Central memory CD4-positive, alpha-beta T cell (primary cell): Measurements from ENCODE around the gene PPP1R12B.
"Not testable (repeated sequence)": the region's sequence is repeated elsewhere in the genome, so short reads cannot be mapped to it uniquely, and the experiment has no call there.

Source experiments
- DNase-seq: peaks from one replicate; pipeline ENCODE4 v3.0.0; 2022

The PPP1R12B gene

DNA sequence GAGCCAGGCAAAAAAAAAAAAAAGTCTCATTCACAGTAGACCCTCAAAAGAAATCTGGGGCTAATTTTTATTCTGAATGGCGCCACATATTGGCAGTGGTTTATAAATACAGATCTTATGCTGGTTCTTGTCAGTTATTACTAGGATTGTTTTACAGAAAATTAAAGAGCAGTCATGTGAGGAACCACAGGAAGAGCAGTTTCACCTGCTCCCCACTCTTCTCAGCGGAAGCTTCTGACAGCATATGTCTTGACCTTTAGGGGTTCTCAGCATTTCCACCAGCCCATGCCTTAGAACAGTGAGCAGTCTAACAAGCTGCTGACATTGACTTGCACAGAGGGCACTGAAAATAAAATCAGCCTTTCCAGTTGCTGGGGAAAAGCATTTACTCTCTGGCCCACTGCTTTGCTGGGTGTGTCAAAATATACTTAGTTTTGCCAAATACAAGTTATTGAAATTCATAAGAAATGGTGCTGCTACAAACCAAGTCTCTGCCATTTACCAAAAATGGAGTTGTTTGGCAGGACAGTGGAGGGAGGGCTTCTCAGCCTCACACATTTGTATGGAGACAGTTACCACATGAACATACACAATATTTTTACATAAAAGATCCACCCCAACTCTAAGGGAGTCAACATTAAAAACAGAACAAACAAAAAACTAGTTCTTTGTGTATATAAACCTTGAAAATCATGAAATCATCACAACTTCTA, 217.5 kb downstream of the PPP1R12B start:
- DNase-seq = no peak

DNA sequence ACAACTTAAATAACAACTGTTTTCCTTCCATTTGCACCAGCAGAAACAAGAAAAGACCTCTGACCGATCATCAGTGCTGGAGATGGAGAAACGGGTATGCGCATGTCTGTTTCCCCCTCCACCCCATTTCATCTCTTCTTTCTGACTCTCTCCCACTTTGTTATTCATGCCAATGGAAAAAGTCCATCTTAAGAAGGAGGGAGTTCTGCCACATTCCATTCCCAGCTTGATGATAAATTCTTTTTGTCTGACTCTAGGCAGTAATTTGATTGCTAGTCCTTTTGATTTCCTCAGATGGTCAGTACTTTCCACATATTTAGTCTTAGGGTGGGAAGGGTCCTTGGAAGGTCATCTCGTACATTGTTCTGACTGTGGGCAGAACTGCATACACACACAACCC, 219.2 kb downstream of the PPP1R12B start:
- no peak for DNase-seq

DNA sequence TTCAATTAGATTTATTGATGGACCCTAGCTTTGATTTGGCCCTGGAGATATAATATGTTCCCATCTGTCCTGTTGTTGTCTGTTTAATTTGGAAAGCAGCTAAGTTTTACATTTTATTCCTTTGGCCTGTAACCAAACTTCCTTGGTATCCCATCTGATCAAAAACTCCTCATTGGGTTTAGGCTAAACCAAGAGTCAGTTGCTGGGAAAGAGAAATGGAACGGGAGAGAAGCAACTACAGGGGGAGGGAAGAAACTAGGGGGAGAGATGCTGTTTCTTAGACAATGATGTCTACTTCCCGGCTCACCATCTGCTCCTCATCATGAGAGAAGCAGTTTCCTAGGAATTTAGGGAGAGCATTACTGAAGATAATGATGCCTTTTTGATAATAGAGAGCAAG, 219.9 kb downstream of the PPP1R12B start:
- no peak for DNase-seq

DNA sequence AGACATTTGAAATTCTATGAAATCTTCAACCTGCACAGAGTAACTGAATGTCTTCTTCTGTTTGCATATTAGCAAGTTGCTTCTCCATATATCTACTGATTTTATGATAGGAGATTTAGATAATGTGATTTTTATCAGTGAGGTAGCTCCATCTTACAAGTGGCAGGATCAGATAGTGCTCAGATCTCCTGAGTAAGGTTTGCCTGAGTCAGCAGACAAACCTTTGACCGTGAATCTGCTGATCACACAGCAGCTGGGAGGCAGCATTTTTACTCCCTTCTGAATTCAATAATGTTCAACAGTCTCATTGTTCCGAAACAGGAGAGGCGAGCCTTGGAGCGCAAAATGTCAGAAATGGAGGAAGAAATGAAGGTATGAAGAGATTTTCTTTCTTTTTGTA, 220.3 kb downstream of the PPP1R12B start:
- no peak for DNase-seq

DNA sequence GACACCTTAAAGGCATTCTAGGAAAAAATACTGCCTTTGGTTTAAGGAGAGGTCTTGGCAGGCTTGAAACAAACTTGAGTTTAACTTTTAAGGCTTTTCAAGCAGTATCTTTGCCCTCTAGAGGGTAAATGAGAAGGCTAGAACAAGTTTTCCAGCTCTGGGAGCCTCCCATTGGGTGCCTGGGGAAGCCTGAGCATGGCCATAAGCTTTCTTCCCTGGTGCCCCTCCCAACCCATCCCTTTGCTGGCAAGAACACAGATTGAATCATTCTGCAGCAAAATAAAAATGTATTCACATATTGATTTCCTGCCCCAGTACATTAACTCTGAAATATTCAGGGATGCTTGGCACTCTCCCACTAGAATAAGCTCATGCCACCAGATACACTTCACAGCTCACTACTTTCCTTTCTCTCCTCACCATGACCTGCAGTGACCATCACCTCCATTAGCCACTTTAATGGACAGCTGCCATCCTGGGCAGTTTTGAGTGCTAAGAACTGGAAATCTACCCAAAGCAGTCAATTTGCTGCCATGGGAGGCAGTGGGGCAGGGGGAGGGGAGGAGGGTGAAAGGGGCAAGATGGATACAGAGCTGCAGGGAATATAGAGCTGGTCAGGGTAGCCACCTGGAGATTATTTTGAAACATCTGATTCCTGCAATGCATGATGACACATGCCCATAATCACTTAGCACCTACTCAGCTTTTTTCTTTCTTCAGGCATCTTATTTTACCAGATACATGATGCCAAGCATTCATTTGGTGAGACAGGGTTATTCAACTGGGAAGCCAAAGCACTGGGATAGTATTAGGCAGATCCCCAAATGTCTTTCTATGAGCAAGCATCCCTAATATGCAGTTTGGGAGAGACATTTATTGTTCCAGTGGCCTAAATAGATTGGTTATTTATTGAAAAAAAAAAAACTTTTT, 221.2 kb downstream of the PPP1R12B start:
- DNase-seq = no peak

DNA sequence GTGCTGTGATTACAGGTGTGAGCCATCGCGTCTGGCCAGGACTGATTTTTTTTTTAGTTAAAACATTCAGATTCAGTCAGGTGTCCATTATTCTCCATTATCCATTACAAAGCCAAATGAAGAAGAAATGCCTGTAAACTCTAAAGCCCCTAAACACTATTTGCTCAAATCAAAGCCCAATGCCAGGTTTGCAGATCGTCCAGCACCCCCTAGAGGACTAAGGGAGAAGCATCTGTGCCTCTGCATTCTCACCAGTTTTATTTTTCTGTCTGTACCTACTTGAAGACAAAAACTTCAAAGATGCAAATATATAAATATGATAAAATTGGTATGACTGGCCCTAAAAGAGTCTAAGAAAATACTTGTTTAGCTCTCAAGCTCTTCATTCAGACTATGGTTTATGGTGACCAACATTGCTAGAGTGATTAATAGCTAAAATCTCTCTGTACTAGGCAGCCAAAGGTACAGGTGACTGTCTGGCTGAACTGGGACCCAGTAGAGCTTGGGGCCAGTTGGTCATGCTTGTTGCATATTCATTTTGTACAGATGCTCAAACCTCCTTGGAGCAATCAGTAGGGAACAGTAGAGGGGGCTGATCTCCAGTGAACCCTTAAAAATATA, 223.3 kb downstream of the PPP1R12B start:
- DNase-seq = peak; percentile 5

DNA sequence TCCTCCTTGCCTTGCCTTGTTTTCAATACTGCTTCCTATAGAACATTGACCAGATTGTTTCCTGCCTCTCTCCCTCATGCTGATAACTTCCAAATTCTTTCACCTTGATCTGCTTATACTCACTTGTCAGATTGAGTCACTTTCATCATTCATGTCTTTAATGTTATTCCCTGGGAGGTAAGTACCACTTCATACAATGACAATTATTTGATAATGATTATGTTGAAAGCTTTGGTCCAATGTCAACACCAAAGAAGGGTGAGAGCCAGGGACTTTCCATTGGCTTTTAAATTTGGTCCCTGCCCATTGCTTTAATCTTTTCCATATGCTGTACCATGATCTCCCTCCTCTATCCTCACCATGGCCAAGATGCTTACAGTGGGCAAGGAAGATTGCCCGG, 224.4 kb downstream of the PPP1R12B start:
- no peak for DNase-seq

DNA sequence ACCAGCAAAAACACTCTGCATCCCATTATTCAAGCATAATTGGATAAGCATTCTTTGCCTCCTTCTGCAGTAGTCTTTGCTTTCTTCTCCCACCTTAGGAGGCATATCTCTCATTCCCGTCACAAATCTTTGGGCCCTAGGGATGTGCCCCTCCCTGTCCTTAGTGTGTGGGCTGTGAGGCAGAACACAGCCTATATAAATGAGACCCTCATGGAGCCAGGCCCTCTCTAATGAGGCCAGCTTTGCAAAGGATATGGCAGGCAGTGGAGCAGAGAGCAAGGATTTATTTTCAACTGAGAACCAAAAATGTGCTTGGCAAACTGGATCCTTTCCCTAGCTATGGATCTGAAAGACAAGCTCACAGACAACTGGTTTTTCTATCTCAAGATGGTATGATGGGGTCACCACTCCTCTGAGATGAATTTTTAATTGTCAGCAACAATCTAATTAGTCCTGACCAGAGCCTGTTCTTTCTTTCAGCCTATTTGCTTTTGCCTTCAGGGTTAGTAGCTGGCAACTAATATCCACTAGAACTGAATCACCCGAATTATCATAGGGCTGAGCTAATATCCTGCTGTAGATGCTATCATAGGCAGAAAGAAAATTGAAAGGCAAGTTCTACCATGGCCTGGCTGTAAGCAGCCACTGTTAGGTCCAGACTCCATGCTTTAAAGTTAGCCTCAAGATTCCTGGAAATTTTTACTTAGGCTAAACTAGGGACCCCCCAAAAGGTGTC, 227.6 kb downstream of the PPP1R12B start:
- no peak for DNase-seq

DNA sequence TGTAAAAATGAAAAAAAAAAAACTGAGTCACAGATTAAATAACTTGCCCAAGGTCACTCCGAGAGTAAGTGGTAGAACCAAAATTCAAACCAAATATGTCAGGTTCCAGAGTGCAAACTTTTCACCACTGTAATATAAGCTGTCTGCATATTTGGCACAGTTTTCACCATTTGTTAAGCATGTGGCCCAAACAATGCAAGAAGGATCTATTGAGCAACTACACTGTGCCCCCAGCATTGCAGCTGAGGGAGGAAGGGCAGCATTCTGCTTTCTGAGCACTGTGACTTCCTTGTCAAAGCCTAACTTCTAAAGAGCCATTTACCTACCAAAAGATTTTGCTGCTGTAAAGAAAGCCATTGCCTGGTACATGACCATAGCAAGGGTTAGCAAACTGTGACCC, 228.3 kb downstream of the PPP1R12B start:
- no peak for DNase-seq

DNA sequence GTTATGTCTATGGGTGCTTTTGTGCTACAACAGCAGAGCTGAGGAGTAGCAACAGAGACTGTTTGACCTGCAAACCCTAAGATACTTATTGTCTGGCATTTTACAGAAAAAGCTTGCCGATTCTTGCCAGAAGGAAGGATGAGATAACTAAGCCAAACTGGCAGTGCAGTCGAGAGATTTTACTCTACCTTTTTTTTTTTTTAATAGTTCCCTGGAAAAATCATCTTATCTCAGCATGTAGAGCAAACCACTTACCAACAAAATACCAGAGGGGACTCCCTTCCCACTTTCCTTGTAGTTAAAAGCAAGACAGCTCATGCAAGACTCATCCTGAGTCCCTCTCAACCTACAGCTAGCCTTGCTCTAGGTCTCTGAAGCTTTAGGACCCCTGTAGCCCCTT, 228.9 kb downstream of the PPP1R12B start:
- no peak for DNase-seq

DNA sequence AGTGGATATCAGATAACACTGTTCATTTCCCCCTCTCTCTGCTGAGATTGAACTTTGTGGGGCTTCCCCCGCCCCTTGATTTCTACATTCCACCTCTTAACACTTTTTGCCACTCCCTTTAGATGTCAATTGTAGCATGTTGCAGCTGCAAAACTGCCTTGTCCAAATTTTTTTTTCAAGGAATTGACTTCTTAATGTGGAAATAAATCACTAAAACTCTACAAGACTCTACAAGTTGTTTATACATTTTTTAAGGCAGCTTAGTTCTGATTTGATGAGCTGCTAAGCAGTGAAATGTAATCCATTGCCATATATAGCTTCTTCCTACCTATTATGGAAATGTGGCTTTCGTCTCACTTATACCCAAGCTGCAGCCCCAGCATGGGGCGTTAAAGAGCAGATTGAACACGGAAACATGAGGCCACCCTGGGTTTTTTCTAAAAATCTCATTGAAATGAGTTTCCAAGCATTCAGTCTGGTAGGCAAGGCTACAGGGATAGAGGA, 229.6 kb downstream of the PPP1R12B start:
- DNase-seq = no peak

DNA sequence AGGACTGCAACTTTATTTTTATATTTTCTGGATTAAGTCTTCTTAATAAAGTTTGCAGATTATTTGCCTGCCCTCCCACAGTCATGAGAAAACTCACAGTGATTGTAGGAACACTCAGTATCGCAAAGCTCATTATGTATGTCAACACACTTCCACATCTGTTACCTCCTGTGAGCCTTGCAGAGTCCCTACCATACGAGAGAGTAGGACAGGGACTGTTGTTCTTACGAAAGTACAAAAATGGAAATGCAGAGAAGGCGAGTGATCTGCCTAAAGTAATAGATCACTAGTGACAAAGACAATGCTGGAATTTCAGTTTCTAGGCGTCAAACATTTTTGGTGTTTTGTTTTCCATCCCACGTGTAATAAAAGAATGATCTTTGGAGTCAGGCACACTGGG, 230.1 kb downstream of the PPP1R12B start:
- no peak for DNase-seq

DNA sequence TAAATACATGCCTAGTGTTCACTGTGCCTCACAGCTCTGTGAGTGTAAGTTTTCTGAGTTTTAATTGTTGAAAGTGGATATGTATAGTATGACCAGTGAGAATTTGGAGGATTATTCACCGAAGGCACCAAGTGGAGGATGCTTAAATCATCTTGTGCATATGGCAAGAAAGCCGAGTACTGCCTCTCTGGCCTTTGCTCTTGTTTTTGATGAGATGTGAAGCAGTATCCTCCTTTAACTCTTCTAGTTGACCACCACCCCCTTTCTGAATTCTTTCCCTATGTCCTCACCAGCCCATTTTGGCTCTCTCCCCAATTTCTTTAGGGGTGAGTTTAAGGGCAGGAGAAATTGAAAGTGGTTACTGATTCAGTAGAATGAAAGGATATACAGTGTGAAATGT, 231.3 kb downstream of the PPP1R12B start:
- no peak for DNase-seq

DNA sequence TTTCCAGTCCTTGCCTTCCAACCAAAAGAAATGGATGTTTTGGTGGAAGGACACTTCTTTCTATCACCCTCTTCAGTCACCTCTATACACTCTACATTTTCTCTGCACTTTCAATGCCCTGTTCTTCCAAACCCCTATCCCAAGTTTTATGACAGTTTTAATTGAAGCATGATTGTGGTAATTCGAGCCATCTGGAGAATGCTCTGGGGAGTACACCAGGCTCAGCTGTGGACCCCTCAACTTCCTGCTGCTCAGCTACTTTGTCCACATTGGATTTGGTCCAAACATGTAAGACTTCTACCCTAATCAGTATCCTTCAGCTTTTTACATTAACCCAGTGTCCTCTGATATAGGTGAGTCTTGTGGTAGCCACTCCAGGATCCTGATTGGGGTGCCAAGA, 232.1 kb downstream of the PPP1R12B start:
- DNase-seq = no peak

DNA sequence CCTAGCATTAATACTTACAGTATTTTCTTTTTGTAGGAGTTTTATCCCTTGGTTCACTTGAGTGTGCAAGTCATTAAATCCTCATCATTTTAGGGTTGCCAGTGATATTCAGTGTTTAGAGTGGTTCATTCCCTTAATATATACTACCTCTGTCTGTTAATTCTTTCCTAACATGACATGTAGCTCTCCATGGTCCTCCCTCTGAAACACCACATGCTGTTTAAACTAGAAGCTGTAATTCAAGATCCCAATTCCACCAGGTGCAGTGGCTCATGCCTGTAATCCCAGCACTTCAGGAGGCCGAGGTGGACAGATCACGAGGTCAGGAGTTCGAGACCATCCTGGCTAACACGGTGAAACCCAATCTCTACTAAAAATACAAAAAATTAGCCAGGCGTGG, 233.9 kb downstream of the PPP1R12B start:
- not testable (repeated sequence) for DNase-seq

DNA sequence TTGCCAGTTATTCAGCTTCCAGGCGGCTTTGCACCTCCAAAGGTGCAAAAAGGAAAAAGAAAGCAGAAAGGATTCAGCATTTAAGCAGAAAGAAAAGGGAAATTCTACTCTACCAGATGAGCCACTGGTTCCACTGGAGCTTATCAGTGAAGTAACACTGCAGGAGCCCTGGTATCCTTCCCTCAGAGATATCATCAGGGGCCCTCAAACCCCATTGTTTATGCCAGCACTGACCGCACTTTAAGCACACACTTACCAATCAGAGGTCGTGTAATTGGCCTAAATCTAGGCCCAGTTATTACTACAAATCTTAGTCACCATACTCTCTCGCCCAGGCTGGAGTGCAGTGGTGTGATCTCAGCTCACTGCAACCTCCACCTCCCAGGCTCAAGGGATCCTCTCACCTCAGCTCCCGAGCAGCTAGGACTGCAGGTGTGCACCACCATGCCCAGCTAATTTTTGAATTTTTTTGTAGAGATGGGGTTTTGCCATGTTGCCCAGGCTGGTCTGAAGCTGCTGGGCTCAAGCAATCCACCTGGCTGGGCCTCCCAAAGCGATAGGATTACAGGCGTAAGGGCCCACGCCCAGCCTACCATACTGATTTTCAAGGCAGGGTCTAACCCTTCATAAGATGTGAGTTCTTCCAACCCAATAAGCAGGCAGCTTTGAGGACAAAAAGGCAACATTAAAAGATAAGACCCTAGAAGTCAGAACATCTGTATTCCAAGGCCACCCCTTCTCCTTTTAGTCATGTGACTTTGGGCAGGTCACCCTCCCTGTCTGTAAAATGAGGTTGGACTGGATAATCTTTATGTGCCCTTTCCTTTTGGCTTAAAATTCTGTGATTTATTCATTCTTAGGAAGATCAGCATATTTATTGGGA, 236.4 kb downstream of the PPP1R12B start:
- no peak for DNase-seq

DNA sequence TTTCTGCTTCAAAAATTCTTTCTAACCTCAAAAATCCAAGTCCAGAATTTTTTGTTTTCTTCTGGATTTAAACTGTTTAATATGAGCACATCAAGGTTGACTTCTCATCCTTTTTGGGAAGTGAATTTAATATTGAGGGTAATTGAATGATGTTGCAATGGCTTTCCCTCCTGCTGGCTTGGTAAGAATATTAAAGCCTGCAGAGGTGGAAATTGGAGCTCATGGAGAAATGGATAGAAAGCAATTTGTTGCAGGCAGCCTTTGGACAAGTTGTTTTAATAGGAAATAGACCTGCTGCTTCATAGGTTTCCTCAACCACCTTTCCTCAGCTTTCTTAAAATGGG, 237.1 kb downstream of the PPP1R12B start:
- DNase-seq = no peak

DNA sequence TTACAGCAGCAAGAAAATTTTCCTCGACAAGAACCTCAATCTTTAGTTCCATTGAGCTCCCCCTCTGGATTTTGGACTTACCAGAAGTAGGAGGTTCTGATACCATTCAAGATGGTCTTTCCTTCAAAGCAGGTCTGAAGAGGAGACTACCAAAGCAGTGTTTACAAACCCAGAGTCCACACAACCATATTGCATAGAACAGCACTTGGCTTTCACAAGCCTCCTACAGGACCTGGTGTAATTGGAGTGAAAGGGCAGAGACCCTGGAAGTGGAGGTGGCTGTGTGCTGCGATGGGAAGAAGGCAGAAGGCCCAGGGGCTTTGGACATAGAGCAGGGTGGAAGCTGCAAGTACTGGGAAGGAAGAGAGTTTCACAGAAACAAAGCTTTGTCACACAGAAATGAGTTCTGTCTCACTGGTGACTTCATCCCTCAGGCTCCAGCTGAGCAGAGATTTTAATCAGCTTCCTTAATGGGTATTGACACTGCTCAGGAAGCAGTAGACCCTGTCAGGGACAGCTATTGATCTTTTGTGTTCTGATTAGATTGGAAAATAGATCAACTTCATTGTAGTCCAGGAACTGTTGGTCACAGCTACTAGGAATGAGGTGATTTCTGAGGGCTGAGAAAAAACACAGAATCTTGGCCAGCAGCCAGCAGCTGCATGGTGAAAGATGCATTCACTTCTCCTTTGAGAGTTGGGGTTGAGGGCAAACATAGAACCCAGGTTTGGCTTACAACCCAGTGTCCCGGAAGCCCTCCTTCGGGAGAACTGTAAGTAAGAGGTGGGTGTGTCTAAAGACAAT, 237.7 kb downstream of the PPP1R12B start:
- DNase-seq = no peak

DNA sequence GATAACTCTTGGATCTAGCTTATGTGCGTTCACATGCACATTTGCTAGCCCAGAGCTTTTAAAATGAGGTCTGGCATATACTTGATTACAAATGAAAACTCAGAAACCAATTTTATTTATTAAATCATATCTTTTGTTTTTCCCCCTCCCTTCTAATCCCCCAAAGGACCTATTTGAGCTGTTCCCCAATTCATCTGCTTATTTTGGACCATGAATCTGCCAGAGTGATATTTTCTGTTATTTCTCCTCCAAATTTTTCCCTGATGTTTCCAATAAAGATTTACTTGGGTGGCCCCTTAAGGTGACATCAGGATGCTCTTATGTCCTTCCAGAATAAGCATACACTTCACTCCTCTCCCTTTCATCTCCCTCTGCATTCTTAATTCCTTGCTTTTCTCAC, 238.4 kb downstream of the PPP1R12B start:
- no peak for DNase-seq

DNA sequence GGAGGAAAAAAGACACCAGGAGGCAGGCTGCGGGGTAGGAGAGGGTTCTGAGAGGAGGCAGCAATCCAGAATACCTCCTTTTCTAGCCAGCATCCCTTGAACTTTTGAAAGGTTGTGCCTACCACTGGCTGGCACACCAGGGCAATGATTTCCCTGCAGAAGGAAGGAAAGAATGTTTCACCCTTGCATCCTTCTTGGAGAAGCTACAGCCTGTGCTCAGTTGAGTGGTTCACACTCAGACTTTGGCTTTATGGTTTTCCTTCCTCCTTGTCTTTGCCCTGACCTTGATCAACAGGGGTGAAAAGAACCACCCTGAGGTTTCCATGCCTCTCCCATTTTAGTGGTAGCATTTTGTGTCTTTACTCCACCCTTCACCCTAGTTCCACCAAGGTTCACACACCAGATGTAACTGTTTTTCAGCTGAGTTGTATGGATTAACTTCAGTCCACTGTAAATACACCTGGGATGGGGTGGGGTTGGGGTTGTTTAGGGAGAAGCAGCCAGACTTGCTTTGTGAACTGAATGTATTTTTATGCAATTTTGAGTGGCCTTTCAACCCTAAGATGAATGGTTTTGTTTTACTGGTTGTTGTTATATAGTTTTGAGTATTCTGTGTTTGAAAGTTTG, 239.5 kb downstream of the PPP1R12B start:
- no peak for DNase-seq
